Stimulated activated CD8-positive, alpha-beta memory T cell treated with anti-CD3 and anti-CD28 coated beads, Interleukin-15, amount 100 ng/mL, for 1 hour (primary cell): Measurements from ENCODE around the gene RAET1G.
A peak's percentile ranks its signal among the peaks of the same experiment; 100 is the strongest.
"Not testable (repeated sequence)": the region's sequence is repeated elsewhere in the genome, so short reads cannot be mapped to it uniquely, and the experiment has no call there.

Experiments used
- DNase-seq: peaks from one replicate; pipeline ENCODE4 v3.0.0-alpha.2; 2020; ENCODE audit warnings: low read depth

Gene RAET1G

DNA sequence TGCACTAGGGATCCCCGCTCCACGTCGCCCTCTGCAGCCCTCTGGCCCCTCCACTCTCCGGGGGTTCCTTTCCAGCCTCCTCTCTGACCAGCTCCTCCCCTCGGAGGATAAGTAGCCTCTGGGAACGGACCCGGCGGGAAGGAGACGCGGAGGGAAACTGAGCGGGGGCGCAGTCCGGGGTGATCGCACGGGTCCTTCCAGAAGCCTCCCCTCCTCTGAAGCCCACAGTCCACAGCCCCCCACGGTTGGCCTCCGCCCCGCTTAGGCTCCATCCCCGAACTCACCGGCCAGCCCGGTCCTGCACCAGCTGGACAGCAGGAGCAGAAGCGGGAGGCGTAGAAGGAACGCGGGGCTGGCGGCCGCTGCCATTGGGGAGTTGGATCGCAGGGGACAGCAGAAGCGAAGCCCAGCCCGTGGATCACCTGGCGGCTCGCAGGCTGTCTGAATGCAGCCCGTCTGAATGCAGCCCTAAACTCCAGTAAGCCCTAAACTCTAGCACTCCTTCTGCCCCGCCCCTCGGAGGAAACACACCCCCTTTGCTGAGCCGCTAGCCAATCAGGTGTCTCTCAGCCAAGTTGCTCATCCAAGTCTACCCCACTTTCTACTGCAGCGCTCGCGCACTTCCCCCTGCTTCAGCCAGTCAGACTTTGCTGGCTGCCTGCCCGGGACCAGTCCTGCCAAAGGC lies at the start of gene RAET1G:
RAET1G (minus strand) TSS at position 480 of the 685 bp plus-strand sequence; CDS start at position 369, 111 bp downstream.
- peak; percentile 63 for DNase-seq

- DNase-seq, result no peak
Observed at GRCh38 chr6:149969635-149970034, 46.7 kb upstream of the RAET1G start.

GRCh38 chr6:149968909-149969308 lies 46.0 kb upstream of the RAET1G start:
- not testable (repeated sequence) for DNase-seq

- not testable (repeated sequence) for DNase-seq
Observed at GRCh38 chr6:149967999-149968398, 45.1 kb upstream of the RAET1G start.

DNA sequence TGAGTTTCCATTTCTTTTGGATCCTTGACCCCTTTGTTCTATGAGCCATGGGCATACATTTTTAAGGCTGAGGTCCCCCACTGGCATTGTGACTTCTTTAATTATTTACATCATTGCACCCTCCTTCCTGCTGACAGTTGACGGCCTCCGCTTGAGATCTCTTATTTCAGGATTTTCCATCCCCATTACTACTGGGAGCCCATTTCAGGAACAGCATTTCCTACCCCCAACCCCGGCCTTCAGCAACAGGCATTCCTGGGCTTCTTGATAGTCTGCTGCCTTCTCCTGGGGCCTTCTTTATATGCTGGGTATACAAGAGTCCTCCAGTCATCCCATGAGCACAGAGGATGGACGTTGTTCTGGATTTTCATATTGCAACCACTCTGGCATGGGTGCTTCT lies 44.7 kb upstream of the RAET1G start:
- no peak for DNase-seq

DNA sequence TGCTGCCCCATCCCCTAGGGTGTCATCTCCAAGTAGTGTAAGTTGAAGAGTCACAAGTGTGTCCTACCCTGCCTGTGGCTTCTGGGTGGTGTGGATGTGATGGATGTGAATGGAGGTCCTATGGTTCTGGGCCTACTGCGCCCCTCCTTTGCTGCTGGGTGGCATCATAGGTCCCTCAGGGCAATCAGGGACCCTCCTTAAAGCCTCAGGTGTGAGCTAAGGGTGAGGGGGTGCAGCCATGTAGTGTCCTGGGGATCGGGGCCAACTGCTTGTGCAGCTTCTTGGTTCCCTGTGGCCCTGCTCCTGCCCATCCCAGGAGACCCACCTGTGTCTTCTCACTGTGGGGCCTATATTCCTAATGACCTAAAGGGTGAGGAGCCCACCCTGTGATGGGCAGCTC lies 43.4 kb upstream of the RAET1G start:
- DNase-seq, result not testable (repeated sequence)

DNA sequence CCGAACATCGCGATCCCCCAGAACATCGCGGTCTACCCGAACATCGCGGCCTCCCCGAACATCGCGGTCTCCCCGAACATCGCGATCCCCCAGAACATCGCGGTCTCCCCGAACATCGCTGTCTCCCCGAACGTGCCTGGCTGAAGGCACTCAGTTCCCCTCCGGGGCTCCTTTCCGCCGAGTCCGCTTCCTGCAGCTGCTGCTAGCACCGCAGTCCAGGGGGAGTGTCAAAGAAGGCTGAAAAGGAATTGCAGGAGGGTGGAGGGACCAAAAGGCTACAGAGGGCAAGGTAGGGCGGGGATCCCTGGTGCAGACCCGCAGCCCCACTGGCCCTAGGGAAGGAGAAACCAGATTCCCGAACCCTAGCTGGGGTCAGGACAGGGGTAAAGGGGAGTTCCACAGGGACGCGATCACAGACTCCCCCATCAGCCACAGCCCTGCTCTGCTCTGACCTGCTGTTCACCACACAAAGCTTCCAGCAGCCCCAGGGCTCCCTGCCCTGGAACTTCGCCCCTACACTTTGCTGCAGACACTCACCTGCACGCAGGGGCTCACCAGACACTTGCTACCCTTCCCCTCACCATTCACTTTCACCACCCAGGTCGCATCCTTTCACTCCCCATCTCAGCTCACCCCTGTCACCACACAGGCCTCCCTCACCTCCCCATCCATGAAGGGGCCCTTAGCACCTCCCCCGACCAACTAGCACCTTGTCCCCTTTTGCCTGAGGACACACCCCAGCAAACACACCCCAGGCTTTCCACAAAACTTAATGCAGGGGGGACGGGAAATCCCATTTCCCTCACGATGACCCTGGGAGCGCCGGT lies 42.5 kb upstream of the RAET1G start:
- DNase-seq, result no peak

DNA sequence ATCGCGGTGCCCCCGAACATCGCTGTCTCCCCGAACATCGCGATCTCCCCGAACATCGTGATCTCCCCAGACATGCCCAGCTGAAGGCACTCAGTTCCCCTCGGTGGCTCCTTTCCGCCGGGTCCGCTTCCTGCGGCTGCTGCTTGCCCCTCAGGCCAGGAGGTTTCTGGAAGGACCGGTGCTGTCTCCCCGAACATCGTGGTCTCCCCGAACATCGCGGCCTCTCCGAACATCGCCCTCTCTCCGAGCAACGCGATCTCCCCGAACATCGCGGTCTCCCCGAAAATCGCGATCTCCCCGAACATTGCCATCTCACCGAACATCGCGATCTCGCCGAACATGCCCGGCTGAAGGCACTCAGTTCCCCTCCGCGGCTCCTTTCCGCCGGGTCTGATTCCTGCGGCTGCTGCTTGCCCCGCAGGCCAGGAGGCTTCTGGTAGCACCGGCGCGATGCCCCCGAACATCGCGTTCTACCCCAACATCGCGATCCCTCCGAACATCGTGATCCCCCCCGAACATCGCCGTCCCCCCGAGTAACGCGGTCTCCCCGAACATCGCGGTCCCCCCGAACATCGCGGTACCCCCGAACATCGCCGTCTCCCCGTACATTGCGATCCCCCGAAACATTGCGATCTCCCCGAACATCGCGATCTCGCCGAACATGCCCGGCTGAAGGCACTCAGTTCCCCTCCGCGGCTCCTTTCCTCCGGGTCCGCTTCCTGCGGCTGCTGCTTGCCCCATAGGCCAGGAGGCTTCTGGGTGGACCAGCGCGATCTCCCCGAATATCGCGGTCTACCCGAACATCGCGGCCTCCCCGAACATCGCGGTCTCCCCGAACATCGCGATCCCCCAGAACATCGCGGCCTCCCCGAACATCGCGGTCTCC lies 41.6 kb upstream of the RAET1G start:
- DNase-seq, result no peak

DNA sequence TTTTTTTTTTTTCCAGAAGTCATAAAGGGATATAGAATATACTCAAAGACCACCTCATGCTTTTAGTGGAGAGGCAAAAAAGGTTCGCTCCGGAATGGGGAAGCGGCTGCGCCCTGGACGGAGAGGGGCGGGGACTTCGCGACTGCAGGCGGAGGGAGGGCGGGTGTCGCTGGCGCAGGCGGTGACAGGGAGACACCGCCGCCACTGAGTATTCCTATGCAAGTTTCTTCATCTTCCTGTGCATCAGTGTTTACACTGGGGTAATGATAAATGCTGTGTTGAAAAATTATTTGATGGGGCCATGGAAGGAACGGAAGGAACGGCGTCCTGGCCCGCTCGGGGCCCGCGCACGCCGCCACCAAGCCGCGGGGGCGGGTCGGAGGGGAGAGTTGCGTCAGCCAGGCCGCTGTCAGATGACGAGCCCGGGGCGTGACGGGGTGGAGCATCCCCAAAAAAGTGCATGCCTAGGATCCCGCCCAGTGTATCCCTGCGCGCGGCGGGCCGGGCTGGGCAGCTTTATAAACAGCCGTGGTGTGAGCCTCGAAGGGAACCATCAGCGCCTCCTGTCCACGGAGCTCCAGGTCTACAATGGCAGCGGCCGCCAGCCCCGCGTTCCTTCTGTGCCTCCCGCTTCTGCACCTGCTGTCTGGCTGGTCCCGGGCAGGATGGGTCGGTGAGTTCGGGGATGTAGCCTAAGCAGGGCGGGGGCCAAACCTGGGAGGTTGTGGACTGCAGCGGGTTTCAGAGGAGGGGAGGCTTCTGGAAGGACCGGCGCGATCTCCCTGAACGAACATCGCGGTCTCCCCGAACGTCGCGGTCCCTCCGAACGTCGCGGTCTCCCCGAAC lies 40.8 kb upstream of the RAET1G start, which contains the start of gene ULBP1:
ULBP1 (plus strand) TSS at position 482 of the 846 bp plus-strand sequence; CDS start at position 589, 107 bp downstream.
- DNase-seq, result peak; percentile 51

- no peak for DNase-seq
Observed at GRCh38 chr6:149963212-149963461, 40.2 kb upstream of the RAET1G start.

GRCh38 chr6:149962461-149963211 lies 39.7 kb upstream of the RAET1G start:
- DNase-seq, result no peak

DNA sequence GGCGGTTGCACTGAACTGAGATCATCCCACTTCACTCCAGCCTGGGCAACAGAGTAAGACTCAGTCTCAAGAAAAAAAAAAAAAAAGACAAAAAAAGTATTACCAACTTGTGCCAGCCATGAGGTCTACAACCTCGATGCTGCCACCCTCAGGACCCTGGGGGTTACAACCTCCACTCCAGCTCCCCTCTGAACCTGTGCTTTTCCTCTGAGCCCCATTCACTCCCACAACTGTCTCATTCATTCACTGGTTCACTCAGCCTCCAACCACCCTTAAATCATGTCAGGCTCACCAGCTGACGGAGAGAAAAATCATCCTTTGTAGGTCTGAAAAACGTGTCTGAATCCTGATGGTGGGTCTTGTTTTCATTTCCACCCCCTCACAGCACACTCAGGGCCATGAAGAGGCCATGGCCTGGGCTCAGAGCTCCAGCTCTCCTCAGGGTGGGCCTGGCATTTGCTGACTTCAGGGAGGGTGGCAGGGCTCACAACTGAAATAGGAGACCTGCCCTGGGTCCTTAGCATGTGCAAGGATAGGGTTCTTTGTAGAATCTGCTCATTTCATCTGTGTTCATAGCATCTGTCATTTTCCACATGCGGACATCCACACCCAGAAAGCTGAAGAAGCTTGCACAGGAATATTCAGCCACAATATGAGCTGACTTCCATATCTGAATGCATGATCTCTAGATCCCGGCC lies 39.0 kb upstream of the RAET1G start:
- no peak for DNase-seq

- DNase-seq, result no peak
Observed at GRCh38 chr6:149960488-149960887, 37.6 kb upstream of the RAET1G start.

- DNase-seq, result not testable (repeated sequence)
Observed at GRCh38 chr6:149959806-149960205, 36.9 kb upstream of the RAET1G start.

DNA sequence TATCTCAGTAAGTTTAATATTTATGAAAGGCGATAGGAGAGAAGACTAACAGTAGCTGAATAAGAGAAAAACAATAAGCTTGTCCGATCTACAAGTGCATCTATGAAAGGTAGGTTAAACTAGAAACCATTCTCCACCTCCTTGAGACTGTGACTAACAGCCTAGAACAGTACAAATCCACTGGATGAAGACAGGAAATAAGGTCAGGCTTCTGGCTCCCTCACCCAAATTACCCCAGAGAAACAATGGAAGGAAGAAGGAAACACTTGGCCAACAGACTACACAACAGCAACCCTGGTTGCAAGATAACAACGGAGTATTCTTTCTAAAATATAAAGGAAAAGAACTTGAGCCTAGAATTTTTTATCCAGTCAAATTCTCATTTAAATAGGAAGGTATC lies 35.2 kb upstream of the RAET1G start:
- DNase-seq, result not testable (repeated sequence)

DNA sequence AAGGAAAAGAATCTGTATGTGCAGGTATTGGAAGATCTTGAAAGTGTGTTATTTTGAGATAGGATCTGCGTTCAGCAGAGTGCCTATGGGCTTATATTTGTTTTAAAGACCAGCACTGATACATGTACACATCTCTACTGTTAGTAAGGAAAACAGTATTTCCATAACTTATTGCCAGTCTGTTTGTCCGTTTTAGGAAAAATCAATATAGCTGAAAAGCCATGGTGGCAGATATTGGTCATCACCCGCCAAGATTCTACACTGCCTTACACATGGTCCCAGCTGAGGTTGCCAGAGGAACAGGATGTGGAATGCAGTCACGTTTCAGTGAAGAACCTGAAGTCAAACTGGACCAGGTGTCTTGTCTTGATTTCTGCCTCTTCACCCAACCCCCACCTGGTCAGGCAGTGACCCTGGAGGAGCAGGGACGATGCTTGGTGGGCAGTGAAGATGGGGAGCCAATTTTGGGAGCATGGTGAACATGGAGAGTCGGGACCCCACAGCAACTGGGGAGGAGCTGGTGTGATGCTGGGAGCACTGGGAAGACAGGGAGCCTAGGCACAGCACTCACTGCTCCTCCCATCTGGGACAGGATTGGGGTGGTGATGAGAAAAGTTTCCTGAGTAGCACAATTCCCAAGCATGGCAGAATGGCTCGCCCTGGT lies 32.9 kb upstream of the RAET1G start:
- not testable (repeated sequence) for DNase-seq

GRCh38 chr6:149954984-149955653 lies 32.2 kb upstream of the RAET1G start:
- DNase-seq, result not testable (repeated sequence)

DNA sequence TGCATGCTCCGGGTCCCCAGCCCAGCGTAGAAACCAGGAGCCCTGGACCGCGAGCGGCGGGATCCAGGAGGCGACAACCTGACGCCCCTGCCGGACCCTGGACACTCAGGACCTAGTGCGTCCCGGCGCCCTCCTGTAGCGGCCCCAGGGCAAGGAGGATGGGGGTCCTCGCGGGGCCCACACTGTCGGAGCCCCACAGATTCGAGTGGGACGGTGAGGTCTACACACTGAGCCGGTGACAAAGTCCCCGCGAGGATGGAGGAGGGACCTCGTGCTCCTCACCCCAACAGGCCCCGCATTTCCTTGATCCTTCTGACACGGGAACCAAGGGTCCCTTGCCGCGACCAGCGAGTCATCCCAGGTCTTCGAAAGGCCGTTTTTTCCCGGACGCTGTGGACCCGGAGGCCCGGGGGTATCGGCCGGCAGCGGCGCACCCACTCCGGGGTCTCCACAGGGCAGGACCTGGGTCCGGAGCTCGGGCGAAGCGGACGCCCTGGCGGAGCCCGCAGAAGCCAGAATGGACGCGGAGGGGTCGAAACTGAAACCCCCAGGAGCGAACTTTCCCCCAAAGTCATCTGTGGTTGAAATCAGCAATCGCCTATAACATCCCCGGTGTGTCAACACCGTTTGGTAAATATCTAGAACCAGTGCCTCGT lies 31.5 kb upstream of the RAET1G start:
- not testable (repeated sequence) for DNase-seq
